ENCODE data around the gene CALD1.

Gene CALD1

DNA sequence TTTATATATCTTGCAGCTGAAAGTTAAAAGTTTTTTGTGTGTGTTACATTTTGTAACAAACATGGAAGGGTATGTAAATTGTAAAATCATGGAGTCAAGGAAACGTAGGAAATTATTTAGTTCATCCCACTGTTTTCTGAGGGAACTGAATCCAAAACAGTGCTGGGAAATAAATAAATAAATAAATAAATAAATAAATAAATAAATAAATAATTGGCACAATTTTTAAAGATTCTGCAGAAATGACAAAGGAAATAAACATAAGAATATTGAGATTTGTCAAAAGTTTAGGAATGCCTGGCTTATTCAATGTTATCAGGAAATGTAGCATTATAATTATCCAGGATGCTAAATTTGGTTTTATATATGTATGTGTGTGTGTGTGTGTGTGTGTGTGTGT lies 115.5 kb downstream of the CALD1 start:
- DNase-seq (ENCODE audit: low read depth), result no peak
- H3K4me3 ChIP-seq (ENCODE audit: low read length), result no peak overlapping the region
- TF ChIP-seq, protein P1, sequence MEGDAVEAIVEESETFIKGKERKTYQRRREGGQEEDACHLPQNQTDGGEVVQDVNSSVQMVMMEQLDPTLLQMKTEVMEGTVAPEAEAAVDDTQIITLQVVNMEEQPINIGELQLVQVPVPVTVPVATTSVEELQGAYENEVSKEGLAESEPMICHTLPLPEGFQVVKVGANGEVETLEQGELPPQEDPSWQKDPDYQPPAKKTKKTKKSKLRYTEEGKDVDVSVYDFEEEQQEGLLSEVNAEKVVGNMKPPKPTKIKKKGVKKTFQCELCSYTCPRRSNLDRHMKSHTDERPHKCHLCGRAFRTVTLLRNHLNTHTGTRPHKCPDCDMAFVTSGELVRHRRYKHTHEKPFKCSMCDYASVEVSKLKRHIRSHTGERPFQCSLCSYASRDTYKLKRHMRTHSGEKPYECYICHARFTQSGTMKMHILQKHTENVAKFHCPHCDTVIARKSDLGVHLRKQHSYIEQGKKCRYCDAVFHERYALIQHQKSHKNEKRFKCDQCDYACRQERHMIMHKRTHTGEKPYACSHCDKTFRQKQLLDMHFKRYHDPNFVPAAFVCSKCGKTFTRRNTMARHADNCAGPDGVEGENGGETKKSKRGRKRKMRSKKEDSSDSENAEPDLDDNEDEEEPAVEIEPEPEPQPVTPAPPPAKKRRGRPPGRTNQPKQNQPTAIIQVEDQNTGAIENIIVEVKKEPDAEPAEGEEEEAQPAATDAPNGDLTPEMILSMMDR (conservative IDR thresholded peaks at IDR 0.05; ENCODE audit: low read length), result no peak

DNA sequence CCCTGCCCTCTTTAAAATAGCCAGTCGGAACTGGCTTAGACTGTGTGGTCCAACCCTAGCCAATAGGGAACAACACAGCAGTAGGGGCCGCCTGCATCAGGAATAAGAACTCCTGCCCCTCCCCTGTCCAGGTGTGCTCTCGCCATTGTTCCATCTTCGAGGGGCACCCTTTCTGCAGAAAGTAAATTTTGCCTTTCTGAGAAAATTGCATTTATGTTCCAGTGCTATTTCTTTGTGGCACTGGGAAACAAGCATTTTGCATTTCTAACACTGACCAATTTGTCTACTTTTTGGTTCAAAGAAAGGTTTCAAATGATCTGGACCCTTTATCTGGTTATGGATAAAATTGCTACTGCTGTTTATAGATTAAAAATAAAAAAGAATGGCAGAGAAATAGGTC lies 116.6 kb downstream of the CALD1 start:
- TF ChIP-seq, protein P1 (conservative IDR thresholded peaks at IDR 0.05; ENCODE audit: low read length), result no peak
- no peak overlapping the region for H3K4me3 ChIP-seq (ENCODE audit: low read length)
- no peak for DNase-seq (ENCODE audit: low read depth)

DNA sequence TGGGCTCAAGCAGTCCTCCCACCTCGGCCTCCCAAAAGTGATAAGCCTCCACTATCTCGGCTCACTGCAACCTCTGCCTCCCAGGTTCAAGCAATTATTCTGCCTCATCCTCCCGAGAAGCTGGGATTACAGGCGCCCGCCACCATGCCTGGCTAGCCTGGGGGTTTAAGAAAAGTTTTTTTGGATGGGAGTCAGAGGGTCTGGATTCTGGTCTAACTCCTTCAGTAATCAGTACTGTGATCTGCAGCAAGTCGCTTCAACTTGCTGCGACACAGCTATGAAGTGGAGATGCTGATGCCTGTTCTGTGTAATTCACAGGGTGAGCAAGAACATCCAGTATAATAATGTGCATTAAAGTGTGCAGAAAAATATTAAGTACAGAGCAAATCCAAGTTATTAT lies 118.5 kb downstream of the CALD1 start:
- DNase-seq (ENCODE audit: low read depth), result no peak

DNA sequence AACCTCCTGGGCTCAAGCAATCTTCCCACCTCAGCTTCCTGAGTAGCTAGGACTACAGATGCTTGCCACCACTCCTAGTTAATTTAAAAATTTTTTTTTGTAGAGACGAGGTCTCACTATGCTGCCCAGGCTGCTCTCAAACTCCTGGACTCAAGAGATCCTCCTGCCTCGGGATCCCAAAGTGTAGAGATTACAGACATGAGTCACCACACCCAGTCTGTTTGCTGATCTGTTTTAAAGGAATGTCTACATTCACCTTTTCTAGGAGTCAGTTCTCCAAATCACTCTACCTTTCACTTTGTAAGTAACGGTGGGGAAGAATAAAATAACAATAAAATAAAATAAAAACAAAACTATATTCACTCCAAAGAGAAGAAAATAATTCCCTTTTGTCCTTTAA lies 120.3 kb downstream of the CALD1 start:
- no peak for DNase-seq (ENCODE audit: low read depth)
- no peak overlapping the region for H3K4me3 ChIP-seq (ENCODE audit: low read length)
- TF ChIP-seq, protein P1 (conservative IDR thresholded peaks at IDR 0.05; ENCODE audit: low read length), result no peak

More for the DNA sequence above, 118.5 kb downstream of the CALD1 start:
- TF ChIP-seq, protein P1 (conservative IDR thresholded peaks at IDR 0.05; ENCODE audit: low read length), result no peak
- H3K4me3 ChIP-seq (ENCODE audit: low read length), result no peak overlapping the region

DNA sequence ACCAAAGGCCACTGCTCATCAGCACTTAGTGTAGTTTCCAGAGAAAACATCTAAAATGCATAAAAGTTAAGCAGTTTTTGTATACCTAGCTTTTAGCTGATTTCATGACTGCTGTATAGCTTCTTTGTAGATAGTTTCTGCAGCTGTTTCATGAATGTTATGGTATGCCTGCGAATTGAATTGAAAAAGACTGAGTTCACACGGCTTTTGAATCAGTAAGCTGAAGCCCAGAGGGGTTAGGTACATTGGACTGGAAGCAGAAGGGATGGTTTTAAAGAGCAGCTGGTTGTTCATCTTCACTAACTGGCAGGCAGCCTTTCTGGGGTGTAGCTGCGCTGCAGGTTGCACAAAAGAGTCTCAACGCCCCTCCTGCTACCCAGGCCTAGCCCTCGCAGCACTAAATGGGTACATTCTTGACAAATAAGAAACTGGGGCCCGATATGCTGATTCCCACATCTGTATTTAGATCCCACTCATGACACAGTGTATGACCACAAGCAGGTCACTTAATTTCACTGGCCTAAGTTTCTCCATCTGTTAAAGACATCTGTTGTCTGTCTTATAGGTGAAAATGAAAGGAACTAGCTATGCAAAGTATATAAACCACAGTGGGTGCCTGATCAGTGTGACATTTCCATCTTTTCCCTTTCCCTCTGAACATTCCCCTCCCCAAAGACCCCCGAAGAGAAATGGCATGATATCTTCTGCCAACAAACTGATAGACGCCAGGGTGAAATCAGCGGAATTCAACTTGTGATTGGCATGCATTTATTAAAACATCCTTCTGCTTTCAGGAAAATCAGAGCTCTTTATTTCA lies 120.9 kb downstream of the CALD1 start:
- H3K4me3 ChIP-seq (ENCODE audit: low read length), result no peak overlapping the region
- TF ChIP-seq, protein P1 (conservative IDR thresholded peaks at IDR 0.05; ENCODE audit: low read length), result no peak
- DNase-seq (ENCODE audit: low read depth), result no peak

DNA sequence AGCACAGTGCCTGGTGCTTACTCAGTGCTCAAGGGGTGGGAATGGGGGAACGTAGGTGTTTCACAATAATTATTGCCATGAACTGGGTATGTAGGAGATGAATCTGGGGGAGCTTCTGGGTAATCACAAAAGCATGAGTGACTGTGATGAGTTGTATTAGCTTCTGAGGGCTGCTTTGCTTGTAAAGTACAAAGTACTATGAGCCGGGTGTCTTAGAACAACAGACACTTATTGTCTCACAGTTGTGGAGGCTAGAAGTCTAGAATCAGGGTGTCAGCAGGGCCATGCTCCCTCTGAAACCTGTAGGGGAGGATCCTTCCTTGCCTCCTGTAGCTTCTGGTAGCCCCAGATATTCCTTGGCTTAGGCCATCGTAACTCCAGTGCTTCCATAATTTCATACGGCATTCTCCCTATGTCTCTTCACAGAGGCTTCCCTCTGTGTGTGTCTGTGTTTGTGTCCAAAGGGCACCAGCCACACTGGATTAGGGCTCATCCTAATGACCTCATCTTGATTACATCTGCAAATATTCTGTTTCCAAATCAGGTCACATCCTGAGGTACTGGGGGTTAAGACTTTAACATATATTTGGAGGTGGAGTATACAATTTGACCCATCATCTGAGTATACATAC lies 122.1 kb downstream of the CALD1 start:
- DNase-seq (ENCODE audit: low read depth), result no peak
- no peak overlapping the region for H3K4me3 ChIP-seq (ENCODE audit: low read length)
- TF ChIP-seq, protein P1 (conservative IDR thresholded peaks at IDR 0.05; ENCODE audit: low read length), result no peak

DNA sequence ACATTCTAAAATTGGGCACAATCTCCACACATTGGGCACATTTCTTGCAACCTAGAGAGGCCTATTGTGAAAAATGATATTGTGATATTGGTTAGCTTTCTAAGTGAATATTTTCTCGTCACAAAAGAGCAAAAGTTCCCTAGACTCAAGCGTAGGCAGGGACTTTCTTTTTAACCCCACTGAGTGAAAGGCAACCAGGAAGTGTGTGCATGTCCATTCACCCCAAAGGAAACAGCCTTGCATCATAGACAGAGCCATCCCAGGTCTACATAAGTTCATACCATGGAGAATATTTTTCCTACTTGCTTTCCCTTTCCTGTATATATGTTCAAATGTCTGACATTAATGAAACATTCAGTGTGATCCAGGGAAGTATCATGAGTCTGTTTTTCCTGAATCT lies 122.6 kb downstream of the CALD1 start:
- TF ChIP-seq, protein P1 (conservative IDR thresholded peaks at IDR 0.05; ENCODE audit: low read length), result no peak
- no peak for DNase-seq (ENCODE audit: low read depth)
- no peak overlapping the region for H3K4me3 ChIP-seq (ENCODE audit: low read length)
